ENCODE results near the gene GSTM5. TPM values are rescaled to one million over a fixed set of nuclear protein-coding genes. Genes with fewer than 3 reads are reported as not detected.

The GSTM5 gene
- total and polyA plus RNA-seq, 4 experiments from 2014 or later: not detected

Other genes starting within 250 kb of the GSTM5 start
- not detected for gene SYPL2, start 245.7 kb upstream of the GSTM5 start, total RNA-seq
- gene SYPL2, start 245.7 kb upstream of the GSTM5 start, polyA plus RNA-seq: not detected
- gene ATXN7L2, start 228.3 kb upstream of the GSTM5 start, total RNA-seq: 1 to 10 TPM; 7.4 to 9.0 TPM
- 1 to 10 TPM; 1.9 to 6.9 TPM for gene ATXN7L2, start 228.3 kb upstream of the GSTM5 start, polyA plus RNA-seq
- 10 to 100 TPM; 40.7 to 41.6 TPM for gene CYB561D1, start 218.2 kb upstream of the GSTM5 start, total RNA-seq
- 10 to 100 TPM; 13.6 to 17.1 TPM for gene CYB561D1, start 218.2 kb upstream of the GSTM5 start, polyA plus RNA-seq
- 10 to 100 TPM; 28.1 to 29.3 TPM for gene AMIGO1, start 202.5 kb upstream of the GSTM5 start, total RNA-seq
- gene AMIGO1, start 202.5 kb upstream of the GSTM5 start, polyA plus RNA-seq: 10 to 100 TPM in 1 of 2 donors, 1 to 10 TPM in 1; 6.4 to 19.8 TPM
- gene GPR61, start 172.4 kb upstream of the GSTM5 start, total RNA-seq: under 1 TPM in 1 of 2 experiments, not detected in 1; 0.53 TPM
- under 1 TPM; 0.35 to 0.84 TPM for gene GPR61, start 172.4 kb upstream of the GSTM5 start, polyA plus RNA-seq
- gene GNAI3, start 163.6 kb upstream of the GSTM5 start, total RNA-seq: 1 to 10 TPM; 7.7 to 8.1 TPM
- gene GNAI3, start 163.6 kb upstream of the GSTM5 start, polyA plus RNA-seq: 10 to 100 TPM in 1 of 2 donors, 1 to 10 TPM in 1; 9.8 to 11.6 TPM
- not detected for gene GNAT2, start 92.6 kb upstream of the GSTM5 start, total RNA-seq
- gene GNAT2, start 92.6 kb upstream of the GSTM5 start, polyA plus RNA-seq: not detected
- 10 to 100 TPM; 87.0 to 96.1 TPM for gene AMPD2, start 92.4 kb upstream of the GSTM5 start, total RNA-seq
- gene AMPD2, start 92.4 kb upstream of the GSTM5 start, polyA plus RNA-seq: 10 to 100 TPM; 43.8 to 56.2 TPM
- gene GSTM4, start 56.2 kb upstream of the GSTM5 start, total RNA-seq: 10 to 100 TPM; 12.6 to 14.2 TPM
- gene GSTM4, start 56.2 kb upstream of the GSTM5 start, polyA plus RNA-seq: 10 to 100 TPM in 1 of 2 donors, 1 to 10 TPM in 1; 1.7 to 10.4 TPM
- 10 to 100 TPM; 30.9 to 31.4 TPM for gene GSTM2, start 44.2 kb upstream of the GSTM5 start, total RNA-seq
- 10 to 100 TPM; 11.8 to 14.0 TPM for gene GSTM2, start 44.2 kb upstream of the GSTM5 start, polyA plus RNA-seq
- gene GSTM1, start 24.4 kb upstream of the GSTM5 start, total RNA-seq: not detected
- gene GSTM1, start 24.4 kb upstream of the GSTM5 start, polyA plus RNA-seq: under 1 TPM in 1 of 2 donors, not detected in 1; 0.49 TPM
- gene GSTM3, start 28.8 kb downstream of the GSTM5 start, total RNA-seq: 1 to 10 TPM; 1.2 TPM
- gene GSTM3, start 28.8 kb downstream of the GSTM5 start, polyA plus RNA-seq: 10 to 100 TPM; 25.7 to 44.3 TPM
- gene EPS8L3, start 51.7 kb downstream of the GSTM5 start, total RNA-seq: not detected
- not detected for gene EPS8L3, start 51.7 kb downstream of the GSTM5 start, polyA plus RNA-seq
- gene CSF1, start 198.6 kb downstream of the GSTM5 start, total RNA-seq: 10 to 100 TPM; 10.3 to 13.9 TPM
- 10 to 100 TPM in 1 of 2 donors, 1 to 10 TPM in 1; 5.0 to 12.5 TPM for gene CSF1, start 198.6 kb downstream of the GSTM5 start, polyA plus RNA-seq